HG02571 (cell line): ENCODE data around the gene SASH1.
"Not testable (repeated sequence)": the region's sequence is repeated elsewhere in the genome, so short reads cannot be mapped to it uniquely, and the experiment has no call there.

ENCODE experiments used
- ATAC-seq: cut with Tn5 transposase; IDR thresholded peaks from one replicate; pipeline ENCODE4 v1.9.1; 2021; ENCODE audit warnings: mild to moderate bottlenecking, moderate library complexity; ENCODE audit not compliant: unreplicated experiment

The SASH1 gene

DNA sequence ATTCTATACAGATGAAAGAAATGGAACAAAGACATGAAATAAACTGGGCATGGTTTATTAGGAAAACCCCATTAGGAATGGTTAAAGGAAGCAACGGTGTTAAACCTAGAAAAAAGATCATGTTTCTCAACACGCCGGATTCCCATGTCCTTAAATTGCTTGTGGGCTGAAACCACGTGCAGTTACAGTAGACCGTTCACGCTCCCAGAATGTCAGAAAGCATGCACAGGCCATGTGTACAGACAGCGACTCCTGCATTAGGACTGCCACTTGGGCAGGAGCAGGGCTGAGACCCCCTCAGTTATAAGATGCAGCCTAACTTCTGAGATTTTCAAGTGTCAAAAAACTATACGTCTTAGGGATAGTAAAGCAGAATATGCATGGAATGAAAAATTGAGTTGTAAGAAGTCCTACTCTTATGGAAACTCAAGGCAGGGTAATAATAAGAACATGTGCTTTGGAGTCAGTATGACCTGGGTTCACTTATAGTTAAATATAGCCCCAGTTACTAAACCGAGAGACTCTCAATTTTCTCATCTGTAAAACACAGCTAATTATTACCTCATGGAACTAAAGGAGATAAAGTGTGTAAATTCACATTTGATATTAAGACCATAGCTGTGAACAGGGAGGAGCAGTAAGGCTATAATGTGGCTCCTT is 230.2 kb downstream of the SASH1 start:
- ATAC-seq: no peak

DNA sequence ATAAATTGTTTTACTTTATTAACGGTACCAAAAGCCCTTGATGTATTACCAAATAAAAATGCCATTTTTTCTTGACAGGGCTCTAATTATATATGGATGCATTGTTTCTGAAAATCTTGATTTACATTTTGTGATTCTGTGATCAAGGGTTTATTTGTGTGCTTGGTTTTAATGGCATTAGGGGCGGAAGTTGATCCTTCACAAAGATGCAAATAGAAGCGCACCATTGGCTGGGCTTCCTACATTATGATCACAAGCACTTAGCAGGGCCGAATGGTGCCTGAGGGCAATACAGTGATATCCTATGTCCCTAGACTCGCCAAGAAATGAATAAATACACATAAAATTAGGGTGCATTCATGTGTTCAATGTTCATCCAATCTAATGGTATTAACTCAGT is 231.3 kb downstream of the SASH1 start:
- no peak for ATAC-seq

DNA sequence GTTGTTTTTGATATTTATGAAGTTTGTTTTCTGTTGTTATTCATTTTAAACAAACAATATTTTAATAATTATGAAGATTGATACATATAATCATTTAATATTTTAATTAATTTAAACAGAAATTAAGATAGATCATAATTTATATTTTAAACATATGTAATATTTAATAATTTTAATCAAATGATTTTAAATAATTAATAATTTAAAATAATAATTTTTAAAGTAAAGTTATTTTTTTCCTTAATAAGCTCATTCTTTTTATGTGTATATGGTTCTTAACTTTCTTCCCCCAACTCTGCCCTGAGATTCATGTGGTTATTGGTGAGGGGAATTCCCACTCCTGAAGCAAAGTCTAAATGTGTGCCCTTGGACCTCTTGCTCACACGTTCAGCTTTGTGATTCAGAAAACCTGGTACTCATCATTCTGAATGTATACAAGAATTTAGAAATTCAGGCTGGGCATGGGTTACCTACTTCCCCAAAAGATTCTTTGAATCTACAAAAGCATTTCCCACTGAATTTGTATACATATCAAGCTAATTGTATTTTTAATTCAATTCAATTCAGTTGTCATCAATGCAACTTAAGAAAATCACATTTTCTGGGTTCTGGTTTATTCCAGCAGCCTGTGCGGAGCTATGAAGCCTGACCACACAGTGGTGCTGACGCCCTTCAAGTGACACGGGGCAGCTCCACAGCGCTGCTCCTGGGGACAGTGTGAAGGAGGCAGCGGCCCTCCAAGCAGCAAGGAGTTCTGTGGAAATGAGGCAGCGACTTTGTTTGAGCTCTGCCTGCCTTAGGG is 235.2 kb downstream of the SASH1 start:
- ATAC-seq: peak; percentile 96

DNA sequence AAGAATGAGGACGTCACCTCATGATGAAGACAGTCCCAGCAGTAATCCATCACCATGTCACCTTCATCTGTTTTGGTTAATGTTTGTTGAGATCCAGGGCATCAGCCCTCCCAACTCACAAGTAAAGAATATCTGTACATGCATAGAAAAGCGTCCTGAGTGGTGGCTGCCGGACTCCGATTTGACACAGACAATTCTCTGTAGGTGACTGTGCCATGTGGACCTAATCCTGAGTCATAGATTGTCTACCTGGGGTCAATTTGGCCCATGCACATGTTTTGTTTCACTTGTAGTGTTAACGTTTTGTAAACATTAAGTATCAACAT is 235.8 kb downstream of the SASH1 start:
- no peak for ATAC-seq

DNA sequence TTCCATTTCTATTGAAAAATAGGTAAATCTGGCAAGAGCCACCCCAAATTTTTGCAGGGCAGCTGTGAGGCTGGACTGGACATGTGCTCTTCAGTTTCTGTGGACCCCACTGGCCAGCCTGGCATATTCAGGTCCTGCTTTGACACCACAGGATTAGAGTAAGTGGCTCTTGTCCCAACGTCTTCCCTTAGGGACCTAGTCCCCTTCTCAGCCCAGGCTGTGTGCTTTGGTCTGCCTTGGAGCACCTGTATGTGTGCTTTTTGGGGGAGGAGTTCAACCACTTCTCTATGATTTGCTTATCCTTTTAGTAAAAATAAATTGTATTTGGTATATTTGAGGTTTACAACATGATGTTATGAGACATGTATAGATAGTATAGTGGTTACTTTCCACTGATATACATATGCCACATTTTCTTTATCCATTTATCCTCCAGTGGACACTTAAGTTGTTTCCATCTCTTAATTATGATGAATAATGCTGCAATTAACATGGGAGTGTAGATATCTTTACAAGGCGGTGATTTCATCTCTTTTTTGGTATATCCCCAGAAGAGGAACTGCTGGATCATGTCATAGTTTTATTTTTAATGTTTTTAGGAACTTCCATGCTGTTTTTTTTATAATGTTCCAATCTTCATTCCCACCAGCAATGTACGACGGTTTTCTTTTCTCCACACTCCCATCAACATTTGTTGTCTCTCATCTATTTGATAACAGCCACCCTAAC is 236.4 kb downstream of the SASH1 start:
- ATAC-seq: no peak

DNA sequence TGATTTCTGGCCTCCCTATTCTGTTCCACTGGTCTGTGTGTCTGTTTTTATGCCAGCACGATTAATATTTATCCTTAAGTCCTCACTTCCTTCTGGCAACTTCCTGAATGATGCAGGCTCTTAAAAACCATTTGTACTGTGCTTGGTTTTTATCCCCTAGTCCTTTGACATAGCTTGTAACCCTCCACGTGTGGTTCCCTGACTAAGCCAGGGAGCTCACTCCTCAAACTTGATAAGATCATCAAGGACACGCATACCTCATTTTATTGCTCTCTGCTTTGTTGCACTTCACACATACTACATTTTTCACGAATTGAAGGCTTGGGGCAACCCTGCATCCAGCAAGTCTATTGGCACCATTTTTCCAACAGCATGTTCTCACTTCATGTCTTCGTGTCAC is 237.8 kb downstream of the SASH1 start:
- no peak for ATAC-seq

DNA sequence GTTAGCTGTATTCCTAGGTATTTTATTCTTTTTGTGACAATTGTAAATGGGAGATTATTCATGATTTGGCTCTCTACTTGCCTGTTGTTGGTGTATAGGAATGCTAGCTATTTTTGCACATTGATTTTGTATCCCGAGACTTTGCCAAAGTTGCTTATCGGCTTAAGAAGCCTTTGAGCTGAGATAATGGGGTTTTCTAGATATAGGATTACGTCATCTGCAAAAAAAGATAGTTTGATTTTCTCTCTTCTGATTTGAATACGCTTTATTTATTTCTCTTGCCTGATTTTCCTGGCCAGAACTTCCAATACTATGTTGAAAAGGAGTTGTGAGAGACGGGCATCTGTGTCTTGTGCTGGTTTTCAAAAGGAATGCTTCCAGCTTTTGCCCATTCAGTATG is 241.0 kb downstream of the SASH1 start:
- ATAC-seq: no peak

DNA sequence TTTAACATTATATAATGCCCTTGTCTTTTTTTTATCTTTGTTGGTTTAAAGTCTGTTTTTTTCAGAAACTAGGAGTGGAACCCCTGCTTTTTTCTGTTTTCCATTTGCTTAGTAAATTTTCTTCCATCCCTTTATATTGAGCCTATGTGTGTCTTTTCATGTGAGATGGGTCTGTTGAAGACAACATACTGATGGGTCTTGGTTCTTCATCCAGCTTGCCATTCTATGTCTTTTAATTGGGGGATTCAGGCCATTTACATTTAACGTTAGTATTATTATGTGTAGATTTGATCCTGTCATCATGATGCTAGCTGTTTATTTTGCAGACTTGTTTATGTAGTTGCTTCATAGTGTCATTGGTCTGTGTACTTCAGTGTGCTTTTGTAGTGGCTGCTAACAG is 243.0 kb downstream of the SASH1 start:
- ATAC-seq: not testable (repeated sequence)

DNA sequence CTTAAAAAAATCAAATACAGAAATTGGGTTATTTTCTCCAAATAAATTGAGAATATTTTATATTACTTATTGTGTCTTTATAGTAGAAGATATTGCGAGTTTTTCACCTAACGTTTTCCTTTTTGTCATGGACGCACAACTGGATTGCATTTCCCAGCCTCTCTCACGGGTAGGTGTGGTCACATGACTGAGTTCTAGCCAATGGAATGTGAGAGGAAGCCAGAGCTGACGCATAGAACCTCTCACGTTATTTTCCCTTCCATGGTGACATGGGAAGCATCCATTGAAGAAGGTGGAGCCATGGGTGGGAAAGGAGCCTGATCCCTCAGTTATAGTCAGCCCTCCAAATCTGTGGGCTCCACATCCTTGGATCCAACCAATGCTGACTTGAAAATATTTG is 248.2 kb downstream of the SASH1 start:
- no peak for ATAC-seq

DNA sequence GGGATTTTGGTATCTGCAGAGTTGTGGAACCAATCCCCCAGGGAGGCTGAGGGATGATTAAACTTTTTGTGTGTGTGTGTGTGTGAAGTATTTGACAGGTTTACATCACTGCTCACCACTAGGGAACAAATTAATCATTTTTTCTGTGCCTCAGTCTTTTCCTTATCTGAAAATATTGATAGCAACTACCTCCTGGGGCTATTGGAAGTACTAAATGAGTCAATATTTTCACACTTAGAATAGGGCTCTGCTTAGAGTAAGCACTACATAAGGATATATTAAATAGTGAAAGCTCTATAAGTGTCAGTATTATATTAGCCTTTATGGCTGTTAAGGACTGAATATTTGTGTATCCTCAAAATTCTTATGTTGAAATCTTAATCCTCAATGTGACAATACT is 249.0 kb downstream of the SASH1 start:
- ATAC-seq: no peak

DNA sequence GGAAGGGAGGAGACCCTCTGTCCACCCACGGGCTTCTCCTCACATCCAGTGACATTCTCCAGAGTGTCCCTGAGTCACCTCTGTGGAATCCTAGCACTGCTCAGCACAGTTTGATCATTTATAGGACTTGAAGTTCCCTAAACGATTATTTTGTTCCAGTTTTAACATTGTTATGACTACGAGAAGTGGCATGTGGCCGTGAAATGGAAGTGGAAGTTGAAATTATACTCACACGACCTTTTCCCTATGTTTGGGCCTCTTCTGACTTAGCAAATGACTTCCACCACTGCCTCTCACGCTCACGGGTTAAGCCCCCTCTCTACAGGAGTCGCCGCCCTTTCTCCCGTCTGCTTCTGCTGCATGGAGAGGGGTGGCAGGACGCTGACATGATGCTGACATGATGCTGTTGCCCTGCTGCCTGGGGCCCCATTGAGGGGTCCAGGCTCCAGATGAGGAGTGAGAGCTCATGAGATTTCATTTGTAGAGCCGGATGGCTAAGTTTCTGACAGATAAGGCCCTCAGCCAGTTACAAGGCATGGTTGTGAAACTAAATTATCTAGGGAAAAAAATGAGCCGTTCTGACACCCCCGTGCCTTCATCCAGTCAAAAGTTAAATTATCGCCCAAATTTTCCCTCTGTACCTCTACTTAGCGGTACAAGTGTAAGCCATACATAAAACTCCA is 250.6 kb downstream of the SASH1 start:
- ATAC-seq: no peak

DNA sequence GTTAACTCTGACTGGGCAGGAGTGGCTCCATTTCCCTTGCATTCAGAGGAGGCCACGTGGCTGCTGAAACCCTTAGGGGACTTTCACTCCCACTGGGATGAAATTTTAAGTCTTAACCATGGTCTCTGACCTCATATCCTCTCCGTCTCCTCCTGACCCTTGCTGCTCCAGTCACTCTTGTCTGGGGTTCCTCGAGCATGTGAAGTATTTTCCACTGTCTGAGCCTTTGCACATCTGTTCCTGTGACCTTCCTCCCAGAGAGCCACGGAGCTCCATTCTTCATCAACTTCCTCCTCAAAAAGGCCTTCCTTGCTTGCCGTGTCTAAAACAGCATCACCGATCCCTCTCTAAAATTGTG is 251.2 kb downstream of the SASH1 start:
- no peak for ATAC-seq

DNA sequence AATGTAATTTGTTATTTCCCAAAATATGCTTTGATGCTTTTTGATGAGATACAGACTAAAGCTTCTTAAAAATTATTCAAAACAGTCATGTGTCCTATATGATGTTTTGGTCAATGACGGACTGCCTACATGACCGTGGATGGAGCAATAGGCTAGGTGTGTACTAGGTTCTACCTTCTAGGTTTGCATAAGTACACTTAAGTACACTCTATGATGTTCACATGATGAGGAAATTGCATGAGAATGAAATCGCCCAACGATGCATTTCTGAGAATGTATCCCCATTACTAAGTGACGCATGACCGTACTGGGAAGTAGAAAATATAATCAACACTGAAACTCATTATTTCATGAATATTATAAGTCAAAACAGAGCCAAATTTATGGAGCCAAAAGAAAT is 252.9 kb downstream of the SASH1 start:
- no peak for ATAC-seq

DNA sequence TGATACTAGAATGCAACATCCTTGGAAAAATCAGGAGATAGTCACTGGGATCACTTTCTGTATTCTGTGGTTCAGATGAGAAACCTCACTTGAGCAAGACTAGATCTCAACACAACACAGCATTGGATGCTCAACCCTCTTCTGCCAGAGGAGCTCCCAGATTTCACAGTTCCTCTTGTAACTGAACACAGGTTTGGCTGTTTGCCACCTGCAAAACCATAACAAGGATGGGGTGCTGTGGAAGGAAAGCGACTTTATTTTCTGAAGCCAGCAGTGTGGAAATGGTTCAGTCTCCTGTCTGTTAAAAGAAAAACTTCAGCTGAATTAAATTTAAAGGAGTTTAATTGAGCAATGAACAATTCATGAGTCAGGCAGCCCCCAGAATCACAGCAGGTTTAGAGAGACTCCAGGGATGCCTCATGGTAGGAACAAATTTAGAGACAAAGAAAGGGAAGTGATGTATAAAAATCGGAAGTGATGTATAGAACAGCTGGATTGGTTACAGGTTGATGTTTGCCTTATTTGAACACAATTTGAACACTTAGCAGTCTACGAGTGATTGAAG is 254.3 kb downstream of the SASH1 start:
- ATAC-seq: no peak

DNA sequence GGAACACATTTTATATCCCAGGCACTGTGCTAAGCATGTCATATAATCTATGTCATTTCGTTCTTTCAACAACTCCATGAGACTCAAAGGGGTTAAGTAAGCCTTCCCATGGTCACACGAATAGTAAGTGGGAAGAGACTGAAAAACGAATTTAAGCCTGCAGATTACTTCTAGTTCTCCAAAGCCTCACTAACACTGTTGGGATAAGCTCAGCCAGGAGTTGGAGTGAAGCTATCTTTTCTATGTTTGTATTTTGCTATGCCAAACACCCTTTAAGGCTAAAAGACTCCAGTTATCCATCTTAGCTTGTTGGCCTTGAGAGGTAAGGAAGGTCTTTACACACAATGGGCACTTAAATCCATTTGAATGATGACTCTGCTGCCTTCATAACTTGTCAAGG is 256.1 kb downstream of the SASH1 start:
- no peak for ATAC-seq

DNA sequence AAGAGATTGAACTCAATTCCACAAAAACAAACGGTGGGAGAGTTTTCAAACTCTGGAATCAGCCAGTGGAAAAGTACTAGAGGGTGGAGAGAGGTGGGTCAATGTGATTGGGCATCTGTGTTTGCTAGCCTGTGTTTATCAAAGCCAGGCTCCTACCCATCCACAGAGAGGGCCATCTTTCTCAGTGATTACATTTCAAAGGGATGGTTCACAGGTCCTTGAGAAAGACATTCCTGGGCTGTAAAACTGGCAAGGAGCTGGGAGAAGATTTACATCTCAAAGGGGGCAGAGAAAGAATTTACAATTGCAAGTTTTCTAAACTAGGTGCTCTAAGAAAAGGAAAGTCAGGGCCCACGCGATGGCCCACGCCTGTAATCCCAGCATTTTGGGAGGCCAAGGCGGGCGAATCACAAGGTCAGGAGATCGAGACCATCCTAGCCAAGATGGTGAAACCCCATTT is 257.4 kb downstream of the SASH1 start:
- no peak for ATAC-seq
